C4-2B (cell line): ENCODE measurements around the gene ZMYND19.

Experiments
- ZFX ChIP-seq: fragments of 450-650 bp; IDR thresholded peaks from 2 replicates; pipeline ENCODE4 v1.6.1; 2017
- TF ChIP-seq, protein P1 (sequence below): fragments of 450-650 bp; conservative IDR thresholded peaks from 2 replicates; pipeline ENCODE4 v1.5.1; 2017; ENCODE audit warnings: mild to moderate bottlenecking

GRCh38 chr9:137556069-137556838 lies 34.1 kb downstream of the ZMYND19 start:
- TF ChIP-seq, protein P1, sequence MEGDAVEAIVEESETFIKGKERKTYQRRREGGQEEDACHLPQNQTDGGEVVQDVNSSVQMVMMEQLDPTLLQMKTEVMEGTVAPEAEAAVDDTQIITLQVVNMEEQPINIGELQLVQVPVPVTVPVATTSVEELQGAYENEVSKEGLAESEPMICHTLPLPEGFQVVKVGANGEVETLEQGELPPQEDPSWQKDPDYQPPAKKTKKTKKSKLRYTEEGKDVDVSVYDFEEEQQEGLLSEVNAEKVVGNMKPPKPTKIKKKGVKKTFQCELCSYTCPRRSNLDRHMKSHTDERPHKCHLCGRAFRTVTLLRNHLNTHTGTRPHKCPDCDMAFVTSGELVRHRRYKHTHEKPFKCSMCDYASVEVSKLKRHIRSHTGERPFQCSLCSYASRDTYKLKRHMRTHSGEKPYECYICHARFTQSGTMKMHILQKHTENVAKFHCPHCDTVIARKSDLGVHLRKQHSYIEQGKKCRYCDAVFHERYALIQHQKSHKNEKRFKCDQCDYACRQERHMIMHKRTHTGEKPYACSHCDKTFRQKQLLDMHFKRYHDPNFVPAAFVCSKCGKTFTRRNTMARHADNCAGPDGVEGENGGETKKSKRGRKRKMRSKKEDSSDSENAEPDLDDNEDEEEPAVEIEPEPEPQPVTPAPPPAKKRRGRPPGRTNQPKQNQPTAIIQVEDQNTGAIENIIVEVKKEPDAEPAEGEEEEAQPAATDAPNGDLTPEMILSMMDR = no peak
- TF ChIP-seq ZFX = no peak
